Measurements from ENCODE around the gene VAMP8. TPM values are rescaled to one million over a fixed set of nuclear protein-coding genes. Genes with fewer than 3 reads are reported as not detected.

The VAMP8 gene
- total and polyA plus RNA-seq, 2 donors (not counting 3 experiments of a cell fraction or from before 2014, with no cell fraction given): 39.0 to 68.7 TPM

DNA sequence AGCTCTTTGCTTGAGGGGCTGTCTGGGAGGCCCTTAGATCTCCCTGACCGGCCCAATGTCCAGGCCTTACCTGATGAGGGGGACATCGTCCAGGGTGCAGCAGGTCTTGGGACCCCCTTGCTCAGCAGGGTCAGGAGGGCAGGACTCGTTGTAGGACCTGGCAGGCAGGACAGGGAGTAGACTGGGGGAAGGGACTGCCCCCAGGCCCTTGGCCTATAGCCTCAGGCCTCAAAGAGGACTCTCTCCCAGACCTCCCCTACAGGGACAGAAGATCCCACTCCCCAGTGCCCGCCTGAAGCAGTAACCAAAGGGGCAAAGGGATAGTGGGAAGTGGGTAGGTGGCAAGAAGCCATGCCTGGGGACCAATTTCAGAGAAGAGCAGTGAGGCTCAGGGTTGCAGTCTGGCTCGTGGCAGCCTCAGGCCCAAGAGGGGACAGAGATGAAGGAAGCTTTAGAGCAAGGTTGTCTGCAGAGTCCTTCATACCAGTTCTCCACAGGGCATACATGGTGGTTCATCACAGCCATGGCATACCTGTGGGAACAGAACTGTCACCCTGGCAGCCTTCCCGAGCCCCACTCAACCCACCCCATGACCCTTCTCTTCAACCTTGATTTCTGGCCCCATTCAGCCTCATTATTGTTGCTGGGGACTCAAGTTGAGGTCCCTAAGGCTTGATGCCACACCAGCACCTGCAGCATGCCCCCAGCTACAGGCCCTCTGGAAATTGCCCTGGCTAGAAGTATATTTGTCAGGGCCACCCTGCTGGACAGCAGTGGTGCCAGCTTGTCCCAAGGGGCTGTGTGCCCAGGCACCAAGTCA is 23.8 kb downstream of the VAMP8 start:
- Histone ChIP-seq H3K9ac (replicated peaks; ENCODE audit: extremely low read depth, insufficient read depth, low read length) (no peak overlapping the region), H3K4me3 (replicated peaks in 1 of 3; ENCODE audit: insufficient read depth in 1 of 3, low read depth in 1 of 3, low read length in 3 of 3) (peak overlapping the region in 1 of 3 experiments; percentile 98), H3K9me3 (replicated peaks; ENCODE audit: control insufficient read depth, insufficient read depth, low read length) (no peaks in the 10 kb centered on the region), H3K27ac (ENCODE audit: insufficient read depth, low read depth, low read length) (no peak overlapping the region), H4K20me1 (replicated peaks; ENCODE audit: control insufficient read depth, extremely low read depth, insufficient read depth, low read length) (no peaks in the 10 kb centered on the region), H3K4me2 (ENCODE audit: insufficient read depth, low read length) (peak overlapping the region; percentile 87), H3K9me1 (replicated peaks; ENCODE audit: control insufficient read depth, extremely low read depth, insufficient read depth, low read length) (no peaks in the 10 kb centered on the region), H3K4me1 (ENCODE audit: control insufficient read depth, extremely low read depth, insufficient read depth, low read length) (peaks cover 25% of the 10 kb centered on the region), H3K79me2 (ENCODE audit: control insufficient read depth, insufficient read depth, low read length) (peaks cover 14% of the 10 kb centered on the region), H2AFZ (ENCODE audit: low read depth, low read length) (no peak overlapping the region), H3K27me3 (ENCODE audit: control insufficient read depth in 2 of 2, insufficient read depth in 2 of 2, low read length in 2 of 2) (no peaks in the 10 kb centered on the region), H3K36me3 (ENCODE audit: control insufficient read depth in 2 of 2, extremely low read depth in 1 of 2, insufficient read depth in 2 of 2, low read length in 2 of 2) (peaks cover 0 to 29% of the 10 kb centered on the region in 2 experiments)
- dilution Hi-C loops (cut with MboI; ENCODE audit: extremely low pct_ligation_motif_present, low sequenced_read_pairs) (no loop called here), intact Hi-C loops (cut with micrococcal nuclease) (loop anchor here (5.0 kb wide), 1 partner anchor 179 kb away; no protein-coding TSS in a partner anchor)
- POLR2A ChIA-PET: no interaction called here
- BruUV-seq (replicated peaks): TSS peak; percentile 18
- CTCF ChIA-PET: interaction anchor here (0.7 to 2.3 kb wide), 5 partner anchors 11 to 49 kb away, joined by 3 to 8 read pairs (median 4); partner anchors contain the start of genes C2orf68 and GGCX
- DNase-seq (ENCODE audit: low read depth, low spot score) (no peak), FAIRE-seq (no peak)
- TF ChIP-seq POLR2A (IDR thresholded peaks at IDR 0.05; ENCODE audit: low read depth, low read length) (no peak), POLR2AphosphoS5 (IDR thresholded peaks at IDR 0.05; ENCODE audit: insufficient read depth, low read depth, low read length) (peak; percentile 22)
- TF ChIP-seq, protein P1, sequence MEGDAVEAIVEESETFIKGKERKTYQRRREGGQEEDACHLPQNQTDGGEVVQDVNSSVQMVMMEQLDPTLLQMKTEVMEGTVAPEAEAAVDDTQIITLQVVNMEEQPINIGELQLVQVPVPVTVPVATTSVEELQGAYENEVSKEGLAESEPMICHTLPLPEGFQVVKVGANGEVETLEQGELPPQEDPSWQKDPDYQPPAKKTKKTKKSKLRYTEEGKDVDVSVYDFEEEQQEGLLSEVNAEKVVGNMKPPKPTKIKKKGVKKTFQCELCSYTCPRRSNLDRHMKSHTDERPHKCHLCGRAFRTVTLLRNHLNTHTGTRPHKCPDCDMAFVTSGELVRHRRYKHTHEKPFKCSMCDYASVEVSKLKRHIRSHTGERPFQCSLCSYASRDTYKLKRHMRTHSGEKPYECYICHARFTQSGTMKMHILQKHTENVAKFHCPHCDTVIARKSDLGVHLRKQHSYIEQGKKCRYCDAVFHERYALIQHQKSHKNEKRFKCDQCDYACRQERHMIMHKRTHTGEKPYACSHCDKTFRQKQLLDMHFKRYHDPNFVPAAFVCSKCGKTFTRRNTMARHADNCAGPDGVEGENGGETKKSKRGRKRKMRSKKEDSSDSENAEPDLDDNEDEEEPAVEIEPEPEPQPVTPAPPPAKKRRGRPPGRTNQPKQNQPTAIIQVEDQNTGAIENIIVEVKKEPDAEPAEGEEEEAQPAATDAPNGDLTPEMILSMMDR (IDR thresholded peaks at IDR 0.05; ENCODE audit: extremely low read depth in 1 of 2, insufficient read depth in 1 of 2, low read depth in 1 of 2, low read length in 2 of 2): no peak

Measured in endothelial cell of umbilical vein (primary cell).